HG03571 (cell line): ENCODE results near the gene TIMM23.

Source experiments
- ATAC-seq: cut with Tn5 transposase; IDR thresholded peaks from one replicate; pipeline ENCODE4 v1.9.1; 2021; ENCODE audit not compliant: unreplicated experiment

TIMM23 gene

DNA sequence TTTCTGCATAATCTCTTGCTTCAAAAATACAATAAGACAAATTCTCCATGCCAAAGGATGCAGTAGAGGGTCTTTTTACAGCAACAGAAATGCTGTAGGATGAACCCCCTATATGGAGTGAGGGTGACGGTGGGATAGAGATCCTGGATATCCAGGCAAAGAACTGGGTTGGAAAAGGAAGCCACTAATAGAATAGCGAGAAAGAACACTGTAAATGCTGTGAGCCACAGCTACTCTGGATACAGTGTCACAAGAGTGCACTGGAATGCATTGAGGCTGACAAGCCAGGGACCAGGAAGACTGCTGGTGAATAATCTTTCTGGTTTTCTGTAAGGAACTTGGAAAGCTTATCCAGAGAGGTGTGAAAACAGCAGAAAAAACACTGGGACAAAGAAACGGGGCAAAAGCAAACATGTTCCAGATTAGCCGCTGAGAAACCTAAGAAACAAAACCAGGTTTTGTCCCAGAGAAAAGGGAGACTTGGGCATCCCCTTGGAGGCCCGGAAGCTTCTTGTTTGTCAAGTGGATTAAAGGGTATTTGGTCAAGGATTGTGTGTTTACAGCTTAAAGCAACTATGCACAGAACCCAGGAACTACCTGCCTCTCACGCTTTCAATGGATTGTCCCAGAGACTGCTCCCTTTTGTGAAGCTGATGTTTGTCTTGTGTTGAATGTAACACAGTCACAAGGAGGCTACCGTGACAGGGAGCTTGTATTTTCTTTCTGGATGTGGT, 79.9 kb downstream of the TIMM23 start:
- no peak for ATAC-seq

DNA sequence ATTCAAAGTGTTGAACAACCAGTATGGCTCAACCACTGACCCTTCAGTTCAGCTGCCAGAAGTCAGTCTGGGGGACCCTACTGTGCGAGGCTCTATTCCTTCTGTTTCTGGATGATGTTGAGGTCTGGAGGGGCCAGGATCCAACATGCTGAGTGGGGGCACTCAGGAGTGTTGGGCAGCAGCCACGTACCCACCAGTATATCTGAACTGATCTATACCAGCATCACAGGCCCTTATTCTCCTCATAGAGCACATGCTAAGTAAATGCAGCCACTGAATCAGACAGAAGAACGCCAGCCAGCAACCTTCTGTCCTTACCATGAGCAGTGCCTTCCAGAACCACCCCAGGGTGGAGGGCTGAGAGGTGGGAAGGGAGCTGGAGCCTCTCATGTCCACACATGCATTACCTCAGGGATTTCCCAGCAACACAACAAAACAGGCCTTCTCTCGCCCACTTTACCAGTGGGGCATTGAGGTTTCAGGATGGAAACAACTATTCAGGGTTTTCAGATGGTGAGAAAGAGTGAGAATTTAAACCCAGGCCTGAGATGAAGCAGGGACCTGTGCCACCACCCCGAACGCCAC, 80.6 kb downstream of the TIMM23 start:
- ATAC-seq = no peak
